ENCODE results near the gene LGALS7. TPM values are rescaled to one million over a fixed set of nuclear protein-coding genes. Genes with fewer than 3 reads are reported as not detected.
"Not testable (repeated sequence)": the region's sequence is repeated elsewhere in the genome, so short reads cannot be mapped to it uniquely, and the experiment has no call there.

Gene LGALS7
- total RNA-seq, 4 donors from 2014 or later, result not detected

GRCh38 chr19:38815059-38816001 is 42.0 kb upstream of the LGALS7 start:
- Histone ChIP-seq H3K4me3 (no peak overlapping the region), H3K36me3 (peaks cover 28 to 49% (median 39%) of the 10 kb centered on the region in 4 donors), H3K27me3 (no peaks in the 10 kb centered on the region), H3K27ac (replicated peaks in 1 of 4) (no peak overlapping the region), H3K9me3 (no peaks in the 10 kb centered on the region), H3K4me1 (peaks cover 0 to 6% (median 0%) of the 10 kb centered on the region in 4 donors)
- intact Hi-C loops (cut with DNase I), result no loop called here
- 88% methylated on average over 29 of the region's 34 CpGs for WGBS
- DNase-seq (ENCODE audit: extremely low spot score), result no peak
- TF ChIP-seq POLR2A (IDR thresholded peaks at IDR 0.05; ENCODE audit: low read depth), result no peak
- peak in 1 of 2 donors; percentile 13 for TF ChIP-seq POLR2AphosphoS5 (IDR thresholded peaks at IDR 0.05)

DNA sequence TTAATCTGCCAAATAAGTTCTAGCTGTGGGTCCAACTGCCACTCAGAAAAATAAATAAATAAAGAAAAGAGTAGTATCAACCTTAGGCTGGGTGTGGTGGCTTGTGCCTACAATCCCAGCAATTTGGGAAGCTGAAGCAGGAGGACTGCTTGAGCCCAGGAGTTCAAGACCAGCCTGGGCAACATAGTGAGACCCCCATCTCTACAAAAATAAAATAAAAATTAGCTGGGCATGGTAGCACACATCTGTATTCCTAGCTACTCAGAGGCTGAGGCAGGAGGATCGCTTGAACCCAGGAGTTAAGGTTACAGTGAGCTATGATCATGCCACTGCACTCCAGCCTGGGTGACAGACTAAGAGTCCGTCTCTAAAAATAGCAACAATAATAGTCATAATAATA is 40.6 kb upstream of the LGALS7 start:
- H3K36me3 ChIP-seq, result peaks cover 28 to 44% (median 38%) of the 10 kb centered on the region in 4 donors
- H3K4me1 ChIP-seq; intact Hi-C loops (cut with DNase I); DNase-seq (ENCODE audit: extremely low spot score); H3K4me3 ChIP-seq; H3K27ac ChIP-seq (replicated peaks in 1 of 4); H3K27me3 ChIP-seq; H3K9me3 ChIP-seq: not testable (repeated sequence)
- WGBS, result 89% methylated on average over 2 of the region's 2 CpGs

GRCh38 chr19:38813323-38813722 is 40.0 kb upstream of the LGALS7 start:
- intact Hi-C loops (cut with DNase I), result no loop called here
- Histone ChIP-seq H3K4me1 (no peaks in the 10 kb centered on the region), H3K27me3 (no peaks in the 10 kb centered on the region), H3K9me3 (no peaks in the 10 kb centered on the region), H3K4me3 (no peak overlapping the region), H3K27ac (replicated peaks in 1 of 4) (no peak overlapping the region), H3K36me3 (peaks cover 28 to 39% (median 37%) of the 10 kb centered on the region in 4 donors)
- WGBS, result 86% methylated on average over 6 of the region's 6 CpGs
- TF ChIP-seq EP300 (IDR thresholded peaks at IDR 0.05) (no peak), POLR2AphosphoS5 (IDR thresholded peaks at IDR 0.05) (no peak), POLR2A (IDR thresholded peaks at IDR 0.05; ENCODE audit: low read depth) (no peak)
- TF ChIP-seq, protein P1, sequence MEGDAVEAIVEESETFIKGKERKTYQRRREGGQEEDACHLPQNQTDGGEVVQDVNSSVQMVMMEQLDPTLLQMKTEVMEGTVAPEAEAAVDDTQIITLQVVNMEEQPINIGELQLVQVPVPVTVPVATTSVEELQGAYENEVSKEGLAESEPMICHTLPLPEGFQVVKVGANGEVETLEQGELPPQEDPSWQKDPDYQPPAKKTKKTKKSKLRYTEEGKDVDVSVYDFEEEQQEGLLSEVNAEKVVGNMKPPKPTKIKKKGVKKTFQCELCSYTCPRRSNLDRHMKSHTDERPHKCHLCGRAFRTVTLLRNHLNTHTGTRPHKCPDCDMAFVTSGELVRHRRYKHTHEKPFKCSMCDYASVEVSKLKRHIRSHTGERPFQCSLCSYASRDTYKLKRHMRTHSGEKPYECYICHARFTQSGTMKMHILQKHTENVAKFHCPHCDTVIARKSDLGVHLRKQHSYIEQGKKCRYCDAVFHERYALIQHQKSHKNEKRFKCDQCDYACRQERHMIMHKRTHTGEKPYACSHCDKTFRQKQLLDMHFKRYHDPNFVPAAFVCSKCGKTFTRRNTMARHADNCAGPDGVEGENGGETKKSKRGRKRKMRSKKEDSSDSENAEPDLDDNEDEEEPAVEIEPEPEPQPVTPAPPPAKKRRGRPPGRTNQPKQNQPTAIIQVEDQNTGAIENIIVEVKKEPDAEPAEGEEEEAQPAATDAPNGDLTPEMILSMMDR (IDR thresholded peaks at IDR 0.05), result no peak
- DNase-seq (ENCODE audit: extremely low spot score), result no peak

GRCh38 chr19:38812841-38813320 is 39.6 kb upstream of the LGALS7 start, which contains the start of gene LGALS4:
Gene LGALS4 (minus strand): TSS chr19:38812945. CDS start chr19:38812886, 59 bp downstream.
- DNase-seq (ENCODE audit: extremely low spot score), result no peak
- Histone ChIP-seq H3K9me3 (no peaks in the 10 kb centered on the region), H3K36me3 (peaks cover 28 to 36% (median 33%) of the 10 kb centered on the region in 4 donors), H3K27me3 (no peaks in the 10 kb centered on the region), H3K4me3 (no peak within 1 kb of the TSS), H3K27ac (replicated peaks in 1 of 4) (no peak within 1 kb of the TSS), H3K4me1 (no peaks in the 10 kb centered on the region)
- WGBS, result 87% methylated on average over 15 of the region's 15 CpGs
- TF ChIP-seq POLR2A (IDR thresholded peaks at IDR 0.05; ENCODE audit: low read depth), result no peak
- TF ChIP-seq EP300 (IDR thresholded peaks at IDR 0.05), result no peak
- TF ChIP-seq, protein P1 (IDR thresholded peaks at IDR 0.05), result no peak
- TF ChIP-seq POLR2AphosphoS5 (IDR thresholded peaks at IDR 0.05), result no peak
- intact Hi-C loops (cut with DNase I), result no loop called here

DNA sequence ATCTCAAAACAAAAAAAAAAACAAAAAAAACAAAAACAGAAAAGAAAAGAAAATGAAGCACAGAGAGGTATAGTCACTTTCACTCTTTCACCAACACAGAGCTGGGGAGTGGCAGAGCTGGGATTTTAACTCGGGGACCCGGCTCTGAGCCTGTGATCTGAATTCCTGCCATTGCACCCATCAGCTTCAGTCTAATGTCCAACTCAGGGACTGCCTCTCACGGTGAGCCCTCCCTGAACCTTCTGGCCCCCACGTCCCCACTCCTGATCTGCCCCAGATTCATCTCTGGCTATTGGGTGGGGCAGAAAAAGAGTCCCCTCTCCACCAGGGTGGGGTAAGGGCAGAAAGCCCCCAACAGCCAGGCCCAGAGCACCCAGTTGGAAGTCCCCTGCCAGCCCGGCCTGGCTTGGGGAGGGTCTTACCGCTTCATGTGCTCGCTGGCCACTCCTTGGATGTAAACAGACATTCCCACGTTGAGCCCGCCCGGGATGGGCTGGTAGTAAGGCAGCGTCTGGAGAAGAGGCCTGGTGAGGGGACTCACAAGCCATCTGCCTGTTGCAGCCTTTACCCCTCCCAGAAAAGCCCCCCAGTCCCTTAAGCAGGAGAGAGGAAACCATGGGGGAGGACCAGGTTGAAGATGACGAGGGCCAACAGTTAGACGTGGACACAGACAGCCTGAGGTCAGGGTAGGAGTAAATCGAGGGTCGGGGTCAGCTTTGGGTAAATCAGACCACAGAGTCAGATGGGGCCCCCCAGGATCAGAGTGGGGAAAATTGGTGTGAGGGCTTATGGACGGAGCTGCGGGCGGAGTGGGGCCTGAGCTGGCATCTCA is 38.9 kb upstream of the LGALS7 start:
- Histone ChIP-seq H3K4me1 (no peaks in the 10 kb centered on the region), H3K27me3 (no peaks in the 10 kb centered on the region), H3K4me3 (no peak overlapping the region), H3K36me3 (peaks cover 25 to 29% (median 27%) of the 10 kb centered on the region in 4 donors), H3K9me3 (no peaks in the 10 kb centered on the region), H3K27ac (replicated peaks in 1 of 4) (no peak overlapping the region)
- intact Hi-C loops (cut with DNase I), result no loop called here
- 87% methylated on average over 17 of the region's 18 CpGs for WGBS
- DNase-seq (ENCODE audit: extremely low spot score), result no peak
- TF ChIP-seq POLR2AphosphoS5 (IDR thresholded peaks at IDR 0.05), result no peak
- TF ChIP-seq, protein P1 (IDR thresholded peaks at IDR 0.05), result no peak
- TF ChIP-seq EP300 (IDR thresholded peaks at IDR 0.05), result no peak
- no peak for TF ChIP-seq POLR2A (IDR thresholded peaks at IDR 0.05; ENCODE audit: low read depth)
